Left kidney (tissue), 2 donors: ENCODE results near the gene CXCL1. TPM values are rescaled to one million over a fixed set of nuclear protein-coding genes. Genes with fewer than 3 reads are reported as not detected.

Source experiments
- DNase-seq: peaks from one replicate; pipeline ENCODE4 v3.0.0-alpha.2; 2013
- polyA plus RNA-seq: library from polyadenylated mRNA; unstranded; fragments of 120-200 nt; gene quantifications from one replicate; pipeline ENCODE4 v1.2.1, GENCODE V29; 2013; ENCODE audit not compliant: insufficient read length

Gene CXCL1
- polyA plus RNA-seq, 1 donor, result 0.50 TPM

DNA sequence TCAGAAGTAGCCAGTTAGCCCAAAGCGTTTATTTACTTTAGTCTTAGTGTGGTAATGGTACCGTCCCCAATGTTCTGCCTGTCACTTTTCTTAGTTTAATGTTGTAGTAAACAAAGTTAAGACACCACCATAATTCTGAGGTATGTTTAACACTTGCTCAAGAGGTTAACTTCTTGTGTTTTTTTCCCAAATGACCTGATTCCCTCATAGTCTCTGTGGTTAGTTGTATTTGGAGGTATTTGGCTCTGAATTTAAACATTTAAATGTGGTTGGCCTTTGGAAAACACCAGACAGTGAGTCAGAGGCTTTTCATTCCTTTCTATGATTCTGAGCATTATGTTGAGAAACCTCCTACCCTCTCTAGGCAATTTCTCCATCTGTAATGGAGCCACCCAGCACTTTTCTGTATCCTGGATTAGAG, 47.9 kb downstream of the CXCL1 start:
- DNase-seq, result no peak

GRCh38 chr4:73918058-73918457, 48.9 kb downstream of the CXCL1 start:
- DNase-seq, result no peak

DNA sequence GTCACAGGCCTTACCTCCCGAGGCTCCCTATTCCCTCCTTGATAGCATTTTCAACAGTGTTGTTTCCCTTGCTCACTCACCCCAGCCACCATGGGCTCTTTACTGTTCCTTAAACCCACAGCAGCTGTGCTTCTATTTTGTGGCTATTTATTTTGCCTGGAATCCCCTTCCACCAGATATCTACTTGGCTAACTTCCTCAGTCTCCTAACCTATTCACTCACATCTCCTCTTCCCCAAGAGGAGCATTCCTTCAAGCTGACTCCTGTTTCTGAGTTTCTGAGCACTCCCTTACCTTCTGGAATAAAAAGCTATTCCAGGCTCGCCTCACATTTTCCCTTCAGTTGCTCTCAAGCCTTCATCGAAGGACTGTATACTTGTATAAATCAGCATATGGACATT, 50.5 kb downstream of the CXCL1 start:
- DNase-seq, result no peak

Other genes starting within 250 kb of the CXCL1 start
- 8.8 TPM for gene RASSF6, start 249.0 kb upstream of the CXCL1 start, polyA plus RNA-seq
- gene CXCL8, start 128.8 kb upstream of the CXCL1 start, polyA plus RNA-seq, result 0.63 TPM
- not detected for gene CXCL6, start 32.7 kb upstream of the CXCL1 start, polyA plus RNA-seq
- not detected for gene PF4V1, start 16.1 kb upstream of the CXCL1 start, polyA plus RNA-seq
- gene PF4, start 112.6 kb downstream of the CXCL1 start, polyA plus RNA-seq, result 3.4 TPM
- 14.8 TPM for gene PPBP, start 118.8 kb downstream of the CXCL1 start, polyA plus RNA-seq
- 0.12 TPM for gene CXCL5, start 129.3 kb downstream of the CXCL1 start, polyA plus RNA-seq
- gene CXCL3, start 169.3 kb downstream of the CXCL1 start, polyA plus RNA-seq, result 0.15 TPM
- 0.38 TPM for gene CXCL2, start 229.8 kb downstream of the CXCL1 start, polyA plus RNA-seq